Osteoblast (primary cell): ENCODE measurements around the gene CALHM5. TPM values are rescaled to one million over a fixed set of nuclear protein-coding genes. Genes with fewer than 3 reads are reported as not detected.
"Not testable (repeated sequence)": the region's sequence is repeated elsewhere in the genome, so short reads cannot be mapped to it uniquely, and the experiment has no call there.

ENCODE experiments used
- DNase-seq: peaks from one replicate; pipeline ENCODE4 v3.0.0; 2011; ENCODE audit warnings: low spot score, mixed read lengths; ENCODE audit not compliant: insufficient read length; ENCODE audit errors: missing footprints
- H2AFZ ChIP-seq: 2 replicates; pipeline ENCODE4 v1.6.0; 2011; ENCODE audit warnings: mild to moderate bottlenecking, low read length
- H3K27ac ChIP-seq: 2 replicates; pipeline ENCODE4 v1.5.1; 2011; ENCODE audit warnings: mild to moderate bottlenecking, low read depth, low read length, moderate library complexity
- H3K27me3 ChIP-seq: 2 replicates; pipeline ENCODE4 v1.6.0; 2012; ENCODE audit warnings: mild to moderate bottlenecking, control low read depth, inconsistent platforms, low read length, moderate library complexity; ENCODE audit not compliant: insufficient read depth
- H3K36me3 ChIP-seq: 2 replicates; pipeline ENCODE4 v1.5.1; 2011; ENCODE audit warnings: mild to moderate bottlenecking, low read length, control low read depth, moderate library complexity; ENCODE audit not compliant: insufficient read depth
- H3K4me1 ChIP-seq: 2 replicates; pipeline ENCODE4 v1.5.1; 2011; ENCODE audit warnings: mild to moderate bottlenecking, low read length, control low read depth, moderate library complexity; ENCODE audit not compliant: insufficient read depth
- H3K4me2 ChIP-seq: 2 replicates; pipeline ENCODE4 v1.6.0; 2011; ENCODE audit warnings: mild to moderate bottlenecking, low read length; ENCODE audit not compliant: insufficient read depth
- H3K4me3 ChIP-seq: fragments of 200-600 bp; sonication (generic); 3 replicates; pipeline ENCODE4 v1.5.1; 2012; ENCODE audit warnings: mild to moderate bottlenecking, low read length, inconsistent platforms; ENCODE audit not compliant: insufficient read depth
- H3K79me2 ChIP-seq: 2 replicates; pipeline ENCODE4 v1.6.0; 2012; ENCODE audit warnings: mild to moderate bottlenecking, low read length, control low read depth, inconsistent platforms; ENCODE audit not compliant: insufficient read depth
- H3K9me3 ChIP-seq: 2 replicates; pipeline ENCODE4 v1.5.1; 2011; ENCODE audit warnings: low read depth, low read length, control low read depth
- H4K20me1 ChIP-seq: 2 replicates; pipeline ENCODE4 v1.6.0; 2012; ENCODE audit warnings: mild to moderate bottlenecking, low read length, control low read depth; ENCODE audit not compliant: insufficient read depth
- total RNA-seq: library from RNA; depleted of rRNA; stranded (reverse); fragments of >200 nt; gene quantifications from 2 replicates; pipeline ENCODE4 v1.2.3, GENCODE V29; 2012
- TF ChIP-seq, protein P1 (sequence below): IDR thresholded peaks from 2 replicates; pipeline ENCODE4 v1.5.1; 2011; ENCODE audit warnings: mild to moderate bottlenecking, low read depth, low read length, moderate library complexity; ENCODE audit errors: extremely low read depth

Gene CALHM5
- total RNA-seq, 1 donor: 14.8 TPM

DNA sequence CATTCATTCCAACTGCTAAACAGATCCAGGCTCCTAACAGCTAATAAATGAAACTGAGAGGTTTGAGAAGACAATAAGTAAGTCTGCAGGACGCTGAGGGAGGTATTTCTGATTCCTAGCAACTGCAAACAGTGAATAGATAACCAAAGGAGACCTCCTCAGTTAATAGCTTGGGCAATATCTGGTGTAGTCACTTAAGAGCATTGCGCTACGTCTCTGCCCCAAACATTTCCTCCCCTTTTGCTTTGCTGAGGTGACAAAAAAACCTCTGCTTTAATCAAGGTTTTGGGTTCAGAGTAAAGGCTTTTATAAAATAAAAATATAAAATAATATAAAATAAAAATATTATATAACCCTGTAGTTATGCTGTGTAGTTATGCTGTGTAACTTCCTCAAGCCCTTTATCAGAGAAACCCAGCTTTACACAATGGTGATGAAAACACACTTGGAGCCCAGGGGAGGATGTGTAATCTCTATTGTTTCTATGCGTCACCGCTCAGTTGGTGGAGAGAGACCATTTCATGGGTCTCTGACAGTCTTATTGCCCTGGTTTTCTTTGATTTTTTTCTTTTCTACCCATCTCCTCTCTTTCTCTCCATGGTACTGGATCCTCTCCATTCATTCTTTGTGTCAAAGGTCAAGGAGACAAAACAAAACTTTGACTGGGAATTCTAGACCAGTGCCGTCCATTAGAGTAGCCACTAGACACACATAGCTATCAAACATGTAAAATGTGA, 18.9 kb upstream of the CALHM5 start:
- H2AFZ ChIP-seq: no peak overlapping the region
- H3K79me2 ChIP-seq: no peaks in the 10 kb centered on the region
- TF ChIP-seq, protein P1, sequence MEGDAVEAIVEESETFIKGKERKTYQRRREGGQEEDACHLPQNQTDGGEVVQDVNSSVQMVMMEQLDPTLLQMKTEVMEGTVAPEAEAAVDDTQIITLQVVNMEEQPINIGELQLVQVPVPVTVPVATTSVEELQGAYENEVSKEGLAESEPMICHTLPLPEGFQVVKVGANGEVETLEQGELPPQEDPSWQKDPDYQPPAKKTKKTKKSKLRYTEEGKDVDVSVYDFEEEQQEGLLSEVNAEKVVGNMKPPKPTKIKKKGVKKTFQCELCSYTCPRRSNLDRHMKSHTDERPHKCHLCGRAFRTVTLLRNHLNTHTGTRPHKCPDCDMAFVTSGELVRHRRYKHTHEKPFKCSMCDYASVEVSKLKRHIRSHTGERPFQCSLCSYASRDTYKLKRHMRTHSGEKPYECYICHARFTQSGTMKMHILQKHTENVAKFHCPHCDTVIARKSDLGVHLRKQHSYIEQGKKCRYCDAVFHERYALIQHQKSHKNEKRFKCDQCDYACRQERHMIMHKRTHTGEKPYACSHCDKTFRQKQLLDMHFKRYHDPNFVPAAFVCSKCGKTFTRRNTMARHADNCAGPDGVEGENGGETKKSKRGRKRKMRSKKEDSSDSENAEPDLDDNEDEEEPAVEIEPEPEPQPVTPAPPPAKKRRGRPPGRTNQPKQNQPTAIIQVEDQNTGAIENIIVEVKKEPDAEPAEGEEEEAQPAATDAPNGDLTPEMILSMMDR: no peak
- H3K9me3 ChIP-seq: no peaks in the 10 kb centered on the region
- no peaks in the 10 kb centered on the region for H4K20me1 ChIP-seq
- DNase-seq: no peak
- H3K27me3 ChIP-seq: no peaks in the 10 kb centered on the region
- no peaks in the 10 kb centered on the region for H3K4me1 ChIP-seq
- H3K4me2 ChIP-seq: no peak overlapping the region
- no peak overlapping the region for H3K4me3 ChIP-seq
- H3K27ac ChIP-seq: no peak overlapping the region
- no peaks in the 10 kb centered on the region for H3K36me3 ChIP-seq

DNA sequence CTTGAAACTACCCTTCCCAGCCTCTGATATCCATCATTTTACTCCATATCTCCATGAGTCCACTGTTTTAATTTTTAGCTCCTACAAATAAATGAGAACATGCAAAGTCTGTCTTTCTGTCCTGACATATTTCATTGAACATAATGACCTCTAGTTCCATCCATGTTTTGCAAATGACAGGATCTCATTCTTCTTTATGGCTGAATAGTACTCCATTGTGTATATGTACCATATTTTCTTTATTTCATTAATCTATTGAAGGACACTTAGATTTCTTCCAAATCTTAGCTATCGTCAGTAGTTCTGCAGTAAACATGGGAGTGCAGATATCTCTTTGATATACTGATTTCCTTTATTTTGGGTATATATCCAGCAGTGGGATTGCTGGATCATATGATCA, 16.3 kb upstream of the CALHM5 start:
- H4K20me1 ChIP-seq, H3K36me3 ChIP-seq, H3K4me1 ChIP-seq, H3K27ac ChIP-seq, H3K79me2 ChIP-seq, H3K4me2 ChIP-seq, H3K9me3 ChIP-seq, H2AFZ ChIP-seq, DNase-seq, H3K27me3 ChIP-seq, H3K4me3 ChIP-seq: not testable (repeated sequence)

DNA sequence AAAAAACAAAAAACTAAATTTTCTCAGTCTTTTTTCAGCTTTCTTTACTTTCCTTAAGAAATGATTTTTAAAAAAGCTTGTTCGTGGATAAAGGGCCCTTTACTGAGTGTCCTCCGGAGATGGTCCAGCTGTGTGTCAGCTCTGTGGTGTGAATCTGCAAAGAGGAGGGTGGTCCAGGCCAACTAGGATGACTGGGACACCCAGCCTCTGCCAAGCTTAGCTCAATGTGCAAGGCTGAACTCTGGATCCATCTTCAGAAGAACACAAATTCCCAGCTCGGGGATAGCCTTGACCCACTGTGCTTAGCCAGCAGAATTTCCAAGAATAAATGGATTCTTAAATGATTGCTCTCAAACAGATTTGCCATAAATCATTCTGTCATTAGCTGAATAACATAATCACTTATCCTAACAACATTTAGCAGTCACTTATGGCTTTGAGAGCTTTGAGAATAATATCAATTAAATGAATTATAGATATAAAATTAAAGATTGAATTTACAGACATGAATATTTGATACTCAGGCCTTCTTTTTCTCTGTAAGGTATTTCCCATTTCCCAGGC, 14.2 kb upstream of the CALHM5 start:
- Histone ChIP-seq H3K4me1 (peaks cover 6% of the 10 kb centered on the region), H3K27ac (no peak overlapping the region), H3K4me2 (no peak overlapping the region), H3K36me3 (no peaks in the 10 kb centered on the region), H3K79me2 (no peaks in the 10 kb centered on the region), H3K9me3 (no peaks in the 10 kb centered on the region), H3K4me3 (no peak overlapping the region), H4K20me1 (no peaks in the 10 kb centered on the region), H3K27me3 (no peaks in the 10 kb centered on the region), H2AFZ (no peak overlapping the region)
- no peak for DNase-seq
- TF ChIP-seq, protein P1: no peak

DNA sequence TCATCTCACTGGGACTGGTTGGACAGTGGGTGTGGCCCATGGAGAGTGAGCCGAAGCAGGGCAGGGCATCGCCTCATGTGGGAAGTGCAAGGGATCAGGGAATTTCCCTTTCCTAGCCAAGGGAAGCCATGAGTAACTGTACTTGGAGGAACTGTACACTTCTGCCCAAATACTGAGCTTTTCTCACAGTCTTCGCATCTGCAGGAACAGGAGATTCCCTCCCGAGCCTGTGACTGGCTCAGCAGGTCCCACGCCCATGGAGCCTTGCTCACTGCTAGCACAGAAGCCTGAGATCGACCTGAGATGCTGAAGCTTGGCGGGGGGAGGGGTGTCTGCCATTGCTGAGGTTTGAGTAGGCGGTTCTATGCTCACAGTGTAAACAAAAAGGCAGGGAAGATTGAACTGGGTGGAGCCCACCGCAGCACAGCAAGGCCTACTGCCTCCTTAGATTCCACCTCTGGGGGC, 10.4 kb upstream of the CALHM5 start:
- H4K20me1 ChIP-seq: no peaks in the 10 kb centered on the region
- no peaks in the 10 kb centered on the region for H3K9me3 ChIP-seq
- H3K27ac ChIP-seq: no peak overlapping the region
- H3K4me2 ChIP-seq: peak overlapping the region; percentile 11
- TF ChIP-seq, protein P1: no peak
- no peak overlapping the region for H3K4me3 ChIP-seq
- DNase-seq: no peak
- peaks cover 6% of the 10 kb centered on the region for H3K4me1 ChIP-seq
- no peaks in the 10 kb centered on the region for H3K79me2 ChIP-seq
- no peaks in the 10 kb centered on the region for H3K36me3 ChIP-seq
- peak overlapping the region; percentile 57 for H2AFZ ChIP-seq
- H3K27me3 ChIP-seq: no peaks in the 10 kb centered on the region
